HepG2 (cell line): ENCODE data around the gene DNM3.

Source experiments
- CBX5 ChIP-seq: sonication (generic); formaldehyde crosslinking; IDR thresholded peaks from 2 replicates; pipeline ENCODE4 v1.4.0; 2020; ENCODE audit warnings: missing genetic modification reagents, borderline replicate concordance
- DDIT3 ChIP-seq: sonication (generic); formaldehyde crosslinking; IDR thresholded peaks from 2 replicates; pipeline ENCODE4 v1.4.0; 2020; ENCODE audit warnings: mild to moderate bottlenecking, missing genetic modification reagents
- ESRRA ChIP-seq: sonication (generic); formaldehyde crosslinking; IDR thresholded peaks from 2 replicates; pipeline ENCODE4 v1.5.1; 2020; ENCODE audit warnings: mild to moderate bottlenecking, low read depth, missing genetic modification reagents
- FOSL2 ChIP-seq: sonication (generic); formaldehyde crosslinking; IDR thresholded peaks from 2 replicates; pipeline ENCODE4 v1.4.0; 2020; ENCODE audit warnings: missing genetic modification reagents
- MTF1 ChIP-seq: sonication (generic); formaldehyde crosslinking; IDR thresholded peaks from 2 replicates; pipeline ENCODE4 v1.5.0; 2020; ENCODE audit warnings: missing genetic modification reagents
- NFATC3 ChIP-seq: sonication (generic); formaldehyde crosslinking; IDR thresholded peaks from 2 replicates; pipeline ENCODE4 v1.5.1; 2020; ENCODE audit warnings: mild to moderate bottlenecking, missing genetic modification reagents
- PHF5A ChIP-seq: IDR thresholded peaks from one replicate; pipeline ENCODE4 v1.6.1; 2018; ENCODE audit warnings: low read depth, missing genetic modification reagents; ENCODE audit not compliant: unreplicated experiment
- SKI ChIP-seq: fragments of 450-650 bp; IDR thresholded peaks from one replicate; pipeline ENCODE4 v1.6.1; 2018; ENCODE audit warnings: mild to moderate bottlenecking; ENCODE audit not compliant: partially characterized antibody
- ZNF12 ChIP-seq: sonication (generic); formaldehyde crosslinking; IDR thresholded peaks from 2 replicates; pipeline ENCODE4 v1.5.0; 2020; ENCODE audit warnings: missing genetic modification reagents
- ZNF274 ChIP-seq: sonication (generic); formaldehyde crosslinking; IDR thresholded peaks from 2 replicates; pipeline ENCODE4 v1.5.1; 2020; ENCODE audit warnings: mild to moderate bottlenecking, missing genetic modification reagents
- ZNF768 ChIP-seq: sonication (generic); formaldehyde crosslinking; IDR thresholded peaks from 2 replicates; pipeline ENCODE4 v1.4.0; 2020; ENCODE audit warnings: missing genetic modification reagents
- TF ChIP-seq, protein P1 (sequence below): sonication (generic); formaldehyde crosslinking; IDR thresholded peaks from 2 replicates; pipeline ENCODE4 v1.5.0; 2020; ENCODE audit warnings: mild to moderate bottlenecking, missing genetic modification reagents, moderate library complexity
- TF ChIP-seq, protein P2 (sequence below): sonication (generic); formaldehyde crosslinking; conservative IDR thresholded peaks from 2 replicates; pipeline ENCODE4 v1.4.0; 2020; ENCODE audit warnings: missing genetic modification reagents

DNA sequence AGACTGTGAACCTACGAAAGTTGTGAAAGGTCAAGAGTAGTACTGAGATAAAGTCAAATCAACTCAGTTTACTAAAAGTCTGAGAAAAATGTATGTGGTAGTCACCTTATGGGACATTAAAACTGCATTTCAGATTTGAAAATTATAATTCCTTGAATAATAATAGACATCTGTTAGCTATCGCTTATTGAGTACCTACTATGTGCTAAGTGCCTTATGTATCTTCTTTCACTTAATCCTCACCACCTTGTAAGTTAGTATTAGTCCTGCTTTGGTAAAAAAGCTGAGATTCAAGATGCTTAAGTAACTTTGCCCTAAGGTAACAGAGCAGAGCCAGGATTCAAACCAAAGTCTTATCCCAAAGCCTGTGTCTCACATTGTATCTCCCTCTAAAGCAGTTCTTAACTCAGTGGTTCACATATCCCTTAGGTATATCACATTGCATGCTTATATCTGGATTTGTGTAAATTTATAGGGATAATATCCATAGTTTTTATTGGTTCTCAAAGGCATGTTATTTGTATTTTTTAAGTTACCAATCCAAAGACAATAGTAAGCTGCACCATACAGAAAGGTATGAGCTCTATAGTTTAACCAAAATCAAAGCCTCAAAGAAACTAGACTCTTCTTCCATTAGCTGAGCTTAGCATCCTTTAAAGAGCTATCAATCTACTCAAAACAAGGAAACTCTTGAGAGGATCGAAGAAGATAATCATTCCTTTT is 601.7 kb downstream of the DNM3 start:
- TF ChIP-seq PHF5A (CRISPR knock-in tag): no peak
- TF ChIP-seq CBX5: no peak
- no peak for TF ChIP-seq FOSL2 (CRISPR knock-in tag)
- no peak for TF ChIP-seq ESRRA
- no peak for TF ChIP-seq NFATC3 (CRISPR knock-in tag)
- TF ChIP-seq, protein P1, sequence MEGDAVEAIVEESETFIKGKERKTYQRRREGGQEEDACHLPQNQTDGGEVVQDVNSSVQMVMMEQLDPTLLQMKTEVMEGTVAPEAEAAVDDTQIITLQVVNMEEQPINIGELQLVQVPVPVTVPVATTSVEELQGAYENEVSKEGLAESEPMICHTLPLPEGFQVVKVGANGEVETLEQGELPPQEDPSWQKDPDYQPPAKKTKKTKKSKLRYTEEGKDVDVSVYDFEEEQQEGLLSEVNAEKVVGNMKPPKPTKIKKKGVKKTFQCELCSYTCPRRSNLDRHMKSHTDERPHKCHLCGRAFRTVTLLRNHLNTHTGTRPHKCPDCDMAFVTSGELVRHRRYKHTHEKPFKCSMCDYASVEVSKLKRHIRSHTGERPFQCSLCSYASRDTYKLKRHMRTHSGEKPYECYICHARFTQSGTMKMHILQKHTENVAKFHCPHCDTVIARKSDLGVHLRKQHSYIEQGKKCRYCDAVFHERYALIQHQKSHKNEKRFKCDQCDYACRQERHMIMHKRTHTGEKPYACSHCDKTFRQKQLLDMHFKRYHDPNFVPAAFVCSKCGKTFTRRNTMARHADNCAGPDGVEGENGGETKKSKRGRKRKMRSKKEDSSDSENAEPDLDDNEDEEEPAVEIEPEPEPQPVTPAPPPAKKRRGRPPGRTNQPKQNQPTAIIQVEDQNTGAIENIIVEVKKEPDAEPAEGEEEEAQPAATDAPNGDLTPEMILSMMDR: no peak
- TF ChIP-seq ZNF12 (CRISPR knock-in tag): no peak
- TF ChIP-seq MTF1 (CRISPR knock-in tag): no peak
- TF ChIP-seq ZNF274: no peak
- TF ChIP-seq, protein P2, sequence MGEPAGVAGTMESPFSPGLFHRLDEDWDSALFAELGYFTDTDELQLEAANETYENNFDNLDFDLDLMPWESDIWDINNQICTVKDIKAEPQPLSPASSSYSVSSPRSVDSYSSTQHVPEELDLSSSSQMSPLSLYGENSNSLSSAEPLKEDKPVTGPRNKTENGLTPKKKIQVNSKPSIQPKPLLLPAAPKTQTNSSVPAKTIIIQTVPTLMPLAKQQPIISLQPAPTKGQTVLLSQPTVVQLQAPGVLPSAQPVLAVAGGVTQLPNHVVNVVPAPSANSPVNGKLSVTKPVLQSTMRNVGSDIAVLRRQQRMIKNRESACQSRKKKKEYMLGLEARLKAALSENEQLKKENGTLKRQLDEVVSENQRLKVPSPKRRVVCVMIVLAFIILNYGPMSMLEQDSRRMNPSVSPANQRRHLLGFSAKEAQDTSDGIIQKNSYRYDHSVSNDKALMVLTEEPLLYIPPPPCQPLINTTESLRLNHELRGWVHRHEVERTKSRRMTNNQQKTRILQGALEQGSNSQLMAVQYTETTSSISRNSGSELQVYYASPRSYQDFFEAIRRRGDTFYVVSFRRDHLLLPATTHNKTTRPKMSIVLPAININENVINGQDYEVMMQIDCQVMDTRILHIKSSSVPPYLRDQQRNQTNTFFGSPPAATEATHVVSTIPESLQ (CRISPR knock-in tag): no peak
- no peak for TF ChIP-seq SKI
- no peak for TF ChIP-seq DDIT3 (CRISPR knock-in tag)
- TF ChIP-seq ZNF768 (CRISPR knock-in tag): no peak
